Erythroblast (primary cell): ENCODE data around the gene NTN1.

ENCODE experiments used
- DNase-seq, 2 experiments: peaks; one replicate each; lab custom pipeline; 2025; lab: John Stamatoyannopoulos, UW
- GATA1 ChIP-seq: IDR thresholded peaks from 2 replicates; pipeline ENCODE4 v1.6.1; 2011; ENCODE audit warnings: low read depth, mild to moderate bottlenecking, control low read depth, low read length, moderate library complexity
- POLR2A ChIP-seq: IDR thresholded peaks from 2 replicates; pipeline ENCODE4 v1.6.1; 2011; ENCODE audit warnings: mild to moderate bottlenecking, low read length

The NTN1 gene

GRCh38 chr17:9232591-9233270 lies 211.4 kb downstream of the NTN1 start:
- no peak for DNase-seq
- no peak for TF ChIP-seq GATA1
- TF ChIP-seq POLR2A = no peak

- no peak for DNase-seq
- TF ChIP-seq POLR2A (no peak), GATA1 (no peak)
Measured at GRCh38 chr17:9233271-9233599, 211.9 kb downstream of the NTN1 start.

GRCh38 chr17:9233761-9234160 lies 212.5 kb downstream of the NTN1 start:
- DNase-seq = no peak
- TF ChIP-seq GATA1 (no peak), POLR2A (no peak)

GRCh38 chr17:9234389-9234945 lies 213.2 kb downstream of the NTN1 start:
- no peak for DNase-seq
- TF ChIP-seq GATA1 = no peak
- TF ChIP-seq POLR2A = no peak

GRCh38 chr17:9235346-9235745 lies 214.0 kb downstream of the NTN1 start:
- TF ChIP-seq GATA1 (no peak), POLR2A (no peak)
- DNase-seq = no peak

- TF ChIP-seq POLR2A (no peak), GATA1 (no peak)
- DNase-seq = no peak
Measured at GRCh38 chr17:9236286-9237052, 215.2 kb downstream of the NTN1 start.

- TF ChIP-seq GATA1 (no peak), POLR2A (no peak)
- no peak for DNase-seq
Measured at GRCh38 chr17:9237053-9237410, 215.7 kb downstream of the NTN1 start.

- no peak for DNase-seq
- TF ChIP-seq POLR2A (no peak), GATA1 (no peak)
Measured at GRCh38 chr17:9237661-9238301, 216.5 kb downstream of the NTN1 start.

- DNase-seq = no peak
- TF ChIP-seq POLR2A = no peak
- TF ChIP-seq GATA1 = no peak
Measured at GRCh38 chr17:9238340-9239245, 217.3 kb downstream of the NTN1 start.

GRCh38 chr17:9239246-9239792 lies 218.0 kb downstream of the NTN1 start:
- TF ChIP-seq POLR2A = no peak
- DNase-seq = no peak

GRCh38 chr17:9239793-9240658 lies 218.7 kb downstream of the NTN1 start:
- TF ChIP-seq POLR2A = no peak
- no peak for TF ChIP-seq GATA1

More at GRCh38 chr17:9239793-9240658, 218.7 kb downstream of the NTN1 start:
- DNase-seq = peak; percentile 81 to 90
